K562 (cell line): Measurements from ENCODE around the gene MICU1. TPM values are rescaled to one million over a fixed set of nuclear protein-coding genes. Genes with fewer than 3 reads are reported as not detected.

Source experiments
- CBFA2T3 ChIP-seq: fragments of 450-650 bp; IDR thresholded peaks from 2 replicates; pipeline ENCODE4 v1.6.1; 2017
- CHCHD3 ChIP-seq: fragments of 250-450 bp; sonication (Bioruptor Pico); IDR thresholded peaks from 2 replicates; pipeline ENCODE4 v2.1.2; 2022; ENCODE audit warnings: mild to moderate bottlenecking
- EP400 ChIP-seq: fragments of 450-650 bp; IDR thresholded peaks from 2 replicates; pipeline ENCODE4 v1.6.1; 2017; ENCODE audit warnings: antibody characterized with exemption, mild to moderate bottlenecking, moderate library complexity
- FOXK2 ChIP-seq, 2 experiments: fragments of 450-650 bp; IDR thresholded peaks in 1 of 2; conservative IDR thresholded peaks in 1 of 2; 2 replicates each; pipeline ENCODE4 v1.6.1; 2016; ENCODE audit warnings: low read depth in 2 of 2, mild to moderate bottlenecking in 1 of 2
- MYC ChIP-seq, 2 experiments: fragments of 250-450 bp in 1 of 2; sonication (Bioruptor Pico) in 1 of 2; IDR thresholded peaks; 2 replicates each; pipeline versions ENCODE4 v1.5.1 to v1.6.1; 2012 to 2021; ENCODE audit warnings: low read depth in 2 of 2, borderline replicate concordance in 1 of 2, improper control_type of control experiment in 1 of 2, low read length in 1 of 2, mild to moderate bottlenecking in 1 of 2, moderate library complexity in 1 of 2
- RAD51 ChIP-seq: fragments of 450-650 bp; IDR thresholded peaks from 2 replicates; pipeline ENCODE4 v1.7.1; 2016; ENCODE audit warnings: low read depth, mild to moderate bottlenecking, borderline replicate concordance
- REST ChIP-seq, 2 experiments: fragments of 450-650 bp; formaldehyde crosslinking in 1 of 2; IDR thresholded peaks; 2 replicates each; pipeline versions ENCODE4 v1.4.0 to v1.6.1; 2014 to 2020; ENCODE audit warnings: mild to moderate bottlenecking in 2 of 2, borderline replicate concordance in 1 of 2, low read depth in 1 of 2
- SMC3 ChIP-seq: conservative IDR thresholded peaks from 2 replicates; pipeline ENCODE4 v1.6.1; 2011; ENCODE audit warnings: low read depth, low read length, improper control_type of control experiment; ENCODE audit not compliant: insufficient read depth
- SRSF3 ChIP-seq: fragments of 200-400 bp; formaldehyde crosslinking; IDR thresholded peaks from 2 replicates; pipeline ENCODE4 v1.6.1; 2016; ENCODE audit warnings: mild to moderate bottlenecking, low read length, moderate library complexity; ENCODE audit not compliant: insufficient read depth
- ZBTB9 ChIP-seq: fragments of 450-650 bp; formaldehyde crosslinking; IDR thresholded peaks from 2 replicates; pipeline ENCODE4 v1.4.0; 2020; ENCODE audit warnings: mild to moderate bottlenecking, moderate library complexity
- ZNF830 ChIP-seq: fragments of 250-450 bp; sonication (Bioruptor Pico); IDR thresholded peaks from 2 replicates; pipeline ENCODE4 v1.5.0; 2021; ENCODE audit warnings: mild to moderate bottlenecking
- polyA plus RNA-seq, 8 experiments: library from polyadenylated mRNA; depleted of rRNA in 4 of 8; stranded (reverse) in 5 of 8; unstranded in 3 of 8; fragments of >200 nt; fragmentation: Nextera tagmentation in 2 of 8; fragmentation: Illumina TruSeq in 1 of 8; extraction: Ambion mirVana in 2 of 8; extraction: Trizol in 1 of 8; gene quantifications; 2 replicates each; pipeline versions ENCODE4 v1.2.1 to v1.2.3, GENCODE V29; 2011 to 2014; ENCODE audit warnings: inconsistent platforms in 1 of 8, missing spikeins in 1 of 8
- total RNA-seq, 7 experiments: library from RNA; depleted of rRNA in 6 of 7; stranded (reverse); fragments of >200 nt in 6 of 7; fragmentation: Illumina TruSeq in 2 of 7; extraction: Trizol in 2 of 7; gene quantifications; 2 replicates each; pipeline versions ENCODE4 v1.2.1 to v1.2.3, GENCODE V29; 2011 to 2021; ENCODE audit warnings: low replicate concordance in 1 of 7
- TF ChIP-seq, protein P1 (sequence below), 2 experiments: fragments of 450-650 bp; conservative IDR thresholded peaks; 2 replicates each; pipeline ENCODE4 v1.6.1; 2017; ENCODE audit warnings: mild to moderate bottlenecking in 2 of 2, moderate library complexity in 2 of 2
- TF ChIP-seq, protein P2 (sequence below): fragments of 450-650 bp; IDR thresholded peaks from 2 replicates; pipeline ENCODE4 v1.6.1; 2016; ENCODE audit warnings: antibody characterized with exemption
- TF ChIP-seq, protein P3 (sequence below): sonication (generic); formaldehyde crosslinking; IDR thresholded peaks from 2 replicates; pipeline ENCODE4 v1.9.0; 2022; ENCODE audit warnings: mild to moderate bottlenecking, missing genetic modification reagents

MICU1 gene
- total and polyA plus RNA-seq, 9 of the 15 experiments (the other 6 are each of a cell fraction or from before 2014, with no cell fraction given) = 29.3 to 76.8 (median 48.4) TPM

DNA sequence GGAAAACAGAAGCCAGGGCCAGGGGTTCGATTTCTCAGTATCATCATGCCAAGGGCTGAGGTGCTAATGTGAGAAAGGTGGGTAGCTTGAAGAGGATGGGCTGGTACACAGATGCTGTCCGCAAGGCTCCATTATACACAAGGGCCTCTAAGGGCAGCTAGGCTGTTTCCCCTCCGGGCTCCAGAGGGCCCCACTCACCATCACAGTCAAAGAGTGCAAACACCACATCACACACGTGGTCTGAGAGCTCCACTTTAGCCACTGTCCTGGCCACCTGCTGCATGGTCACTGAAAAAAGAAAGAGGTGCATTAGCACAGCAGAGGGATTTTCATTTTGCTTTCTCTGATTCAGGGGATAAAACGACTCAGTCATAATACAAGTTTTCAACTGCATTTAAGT lies 250.3 kb downstream of the MICU1 start (continued):
- TF ChIP-seq, protein P1, sequence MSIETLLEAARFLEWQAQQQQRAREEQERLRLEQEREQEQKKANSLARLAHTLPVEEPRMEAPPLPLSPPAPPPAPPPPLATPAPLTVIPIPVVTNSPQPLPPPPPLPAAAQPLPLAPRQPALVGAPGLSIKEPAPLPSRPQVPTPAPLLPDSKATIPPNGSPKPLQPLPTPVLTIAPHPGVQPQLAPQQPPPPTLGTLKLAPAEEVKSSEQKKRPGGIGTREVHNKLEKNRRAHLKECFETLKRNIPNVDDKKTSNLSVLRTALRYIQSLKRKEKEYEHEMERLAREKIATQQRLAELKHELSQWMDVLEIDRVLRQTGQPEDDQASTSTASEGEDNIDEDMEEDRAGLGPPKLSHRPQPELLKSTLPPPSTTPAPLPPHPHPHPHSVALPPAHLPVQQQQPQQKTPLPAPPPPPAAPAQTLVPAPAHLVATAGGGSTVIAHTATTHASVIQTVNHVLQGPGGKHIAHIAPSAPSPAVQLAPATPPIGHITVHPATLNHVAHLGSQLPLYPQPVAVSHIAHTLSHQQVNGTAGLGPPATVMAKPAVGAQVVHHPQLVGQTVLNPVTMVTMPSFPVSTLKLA (conservative IDR thresholded peaks at IDR 0.05) = peak; percentile 63 to 70; a peak in 3 of 4 replicates
- peak in 1 of 2 experiments; percentile 43; a peak in 1 of 4 replicates for TF ChIP-seq FOXK2 (conservative IDR thresholded peaks at IDR 0.05 in 1 of 2, IDR thresholded peaks at IDR 0.05 in 1 of 2; ENCODE audit: low read depth in 2 of 2)
- peak; percentile 54; the same call in 1 of the 2 replicates for TF ChIP-seq RAD51
- peak; percentile 51; the same call in 1 of the 2 replicates for TF ChIP-seq SMC3
- TF ChIP-seq ZNF830 (CRISPR knock-in tag) = no peak
- TF ChIP-seq EP400 = peak; percentile 44; the same call in 1 of the 2 replicates
- TF ChIP-seq ZBTB9 (CRISPR knock-in tag) = no peak
- TF ChIP-seq, protein P2, sequence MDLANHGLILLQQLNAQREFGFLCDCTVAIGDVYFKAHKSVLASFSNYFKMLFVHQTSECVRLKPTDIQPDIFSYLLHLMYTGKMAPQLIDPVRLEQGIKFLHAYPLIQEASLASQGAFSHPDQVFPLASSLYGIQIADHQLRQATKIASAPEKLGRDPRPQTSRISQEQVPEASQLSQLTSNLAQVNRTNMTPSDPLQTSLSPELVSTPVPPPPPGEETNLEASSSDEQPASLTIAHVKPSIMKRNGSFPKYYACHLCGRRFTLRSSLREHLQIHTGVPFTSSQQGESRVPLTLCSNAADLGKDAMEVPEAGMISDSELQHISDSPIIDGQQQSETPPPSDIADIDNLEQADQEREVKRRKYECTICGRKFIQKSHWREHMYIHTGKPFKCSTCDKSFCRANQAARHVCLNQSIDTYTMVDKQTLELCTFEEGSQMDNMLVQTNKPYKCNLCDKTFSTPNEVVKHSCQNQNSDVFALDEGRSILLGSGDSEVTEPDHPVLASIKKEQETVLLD = no peak
- no peak for TF ChIP-seq SRSF3
- peak; percentile 85 for TF ChIP-seq MYC (IDR thresholded peaks at IDR 0.05; ENCODE audit: low read depth, low read length)
- no peak for TF ChIP-seq MYC (CRISPR knock-in tag; IDR thresholded peaks at IDR 0.05; ENCODE audit: borderline replicate concordance, low read depth)
- TF ChIP-seq CHCHD3 (CRISPR knock-in tag) = no peak
- TF ChIP-seq CBFA2T3 = no peak
- peak; percentile 78 for TF ChIP-seq REST (IDR thresholded peaks at IDR 0.05; ENCODE audit: borderline replicate concordance)
- TF ChIP-seq REST (CRISPR knock-in tag; IDR thresholded peaks at IDR 0.05; ENCODE audit: low read depth) = no peak
- TF ChIP-seq, protein P3, sequence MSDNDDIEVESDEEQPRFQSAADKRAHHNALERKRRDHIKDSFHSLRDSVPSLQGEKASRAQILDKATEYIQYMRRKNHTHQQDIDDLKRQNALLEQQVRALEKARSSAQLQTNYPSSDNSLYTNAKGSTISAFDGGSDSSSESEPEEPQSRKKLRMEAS = peak; percentile 63
